HEK293 (cell line): ENCODE results near the gene CHM.

Experiments used
- CTCF ChIA-PET: fragments of 350-600 bp; formaldehyde crosslinking; extraction: SDS; loops from one replicate; lab custom pipeline; 2021; ENCODE audit warnings: antibody characterized with exemption; lab: Yijun Ruan, JAX
- POLR2A ChIA-PET: fragments of 300-600 bp; formaldehyde crosslinking; extraction: SDS; loops from one replicate; lab custom pipeline; 2020; ENCODE audit warnings: antibody characterized with exemption, inconsistent platforms; lab: Yijun Ruan, JAX
- H3K27ac ChIP-seq: fragments of 200-500 bp; sonication (Bioruptor generic); 2 replicates; pipeline ENCODE4 v1.5.1; 2014; ENCODE audit warnings: low read depth, low read length, control low read depth, inconsistent platforms; ENCODE audit errors: extremely low read depth
- H3K36me3 ChIP-seq, 2 experiments: fragments of 200-500 bp in 1 of 2; sonication (Bioruptor generic) in 1 of 2; 1 replicate in 1 of 2; 2 replicates in 1 of 2; pipeline ENCODE4 v1.5.1; 2014 to 2017; ENCODE audit warnings: inconsistent platforms in 2 of 2, low read length in 2 of 2; ENCODE audit not compliant: control insufficient read depth in 2 of 2, insufficient read depth in 1 of 2
- H3K4me1 ChIP-seq: fragments of 200-500 bp; sonication (Bioruptor generic); 2 replicates; pipeline ENCODE4 v1.5.1; 2014; ENCODE audit warnings: mild to moderate bottlenecking, low read length, inconsistent platforms; ENCODE audit not compliant: control insufficient read depth, insufficient read depth
- H3K4me3 ChIP-seq: 2 replicates; pipeline ENCODE4 v1.5.1; 2011; ENCODE audit warnings: low read depth, mild to moderate bottlenecking, control low read depth, low read length, moderate library complexity
- H3K9me3 ChIP-seq: fragments of 200-500 bp; sonication (Bioruptor generic); 2 replicates; pipeline ENCODE4 v1.5.1; 2014; ENCODE audit warnings: low read depth, low read length, inconsistent platforms; ENCODE audit not compliant: control insufficient read depth, insufficient read depth
- HOXD13 ChIP-seq: sonication (generic); formaldehyde crosslinking; IDR thresholded peaks from 2 replicates; pipeline ENCODE4 v1.8.0; 2022; ENCODE audit warnings: missing genetic modification reagents, borderline replicate concordance
- IKZF3 ChIP-seq: fragments of 450-650 bp; IDR thresholded peaks from 2 replicates; pipeline ENCODE4 v1.5.0; 2018; ENCODE audit warnings: missing biosample characterization, mild to moderate bottlenecking, missing genetic modification characterization, moderate library complexity
- INSM2 ChIP-seq: fragments of 450-650 bp; formaldehyde crosslinking; IDR thresholded peaks from 2 replicates; pipeline ENCODE4 v1.5.1; 2016; ENCODE audit warnings: missing biosample characterization, missing genetic modification characterization
- PBX3 ChIP-seq: sonication (generic); formaldehyde crosslinking; IDR thresholded peaks from 2 replicates; pipeline ENCODE4 v1.8.1; 2022; ENCODE audit warnings: mild to moderate bottlenecking, moderate library complexity, missing genetic modification reagents
- SCRT1 ChIP-seq: fragments of 450-650 bp; formaldehyde crosslinking; IDR thresholded peaks from 2 replicates; pipeline ENCODE4 v1.5.1; 2016; ENCODE audit warnings: missing biosample characterization, missing genetic modification characterization, borderline replicate concordance
- SP7 ChIP-seq: fragments of 450-650 bp; formaldehyde crosslinking; IDR thresholded peaks from 2 replicates; pipeline ENCODE4 v1.5.1; 2016; ENCODE audit warnings: missing biosample characterization, missing genetic modification characterization
- TRIM28 ChIP-seq: IDR thresholded peaks from 2 replicates; pipeline ENCODE4 v1.6.1; 2011; ENCODE audit warnings: low read length, control low read depth, borderline replicate concordance
- YY2 ChIP-seq: fragments of 450-650 bp; formaldehyde crosslinking; IDR thresholded peaks from 2 replicates; pipeline ENCODE4 v1.5.1; 2016; ENCODE audit warnings: missing biosample characterization, missing genetic modification characterization
- ZBTB1 ChIP-seq: fragments of 450-650 bp; formaldehyde crosslinking; IDR thresholded peaks from 2 replicates; pipeline ENCODE4 v1.5.1; 2016; ENCODE audit warnings: missing biosample characterization, missing genetic modification characterization
- ZBTB17 ChIP-seq: fragments of 450-650 bp; formaldehyde crosslinking; IDR thresholded peaks from 2 replicates; pipeline ENCODE4 v1.5.1; 2016; ENCODE audit warnings: missing biosample characterization, missing genetic modification characterization
- ZBTB20 ChIP-seq: fragments of 450-650 bp; formaldehyde crosslinking; IDR thresholded peaks from 2 replicates; pipeline ENCODE4 v1.5.1; 2016; ENCODE audit warnings: missing biosample characterization, missing genetic modification characterization
- ZNF133 ChIP-seq: fragments of 450-650 bp; formaldehyde crosslinking; IDR thresholded peaks from 2 replicates; pipeline ENCODE4 v1.5.1; 2016; ENCODE audit warnings: missing biosample characterization, missing genetic modification characterization
- ZNF140 ChIP-seq: fragments of 450-650 bp; formaldehyde crosslinking; IDR thresholded peaks from 2 replicates; pipeline ENCODE4 v1.5.1; 2016; ENCODE audit warnings: missing biosample characterization, missing genetic modification characterization
- ZNF202 ChIP-seq: fragments of 450-650 bp; formaldehyde crosslinking; IDR thresholded peaks from 2 replicates; pipeline ENCODE4 v1.5.1; 2016; ENCODE audit warnings: missing biosample characterization, missing genetic modification characterization, borderline replicate concordance
- ZNF23 ChIP-seq: fragments of 450-650 bp; formaldehyde crosslinking; IDR thresholded peaks from 2 replicates; pipeline ENCODE4 v1.5.1; 2016; ENCODE audit warnings: missing biosample characterization, missing genetic modification characterization, borderline replicate concordance
- ZNF24 ChIP-seq: fragments of 450-650 bp; formaldehyde crosslinking; IDR thresholded peaks from 2 replicates; pipeline ENCODE4 v1.5.1; 2016; ENCODE audit warnings: missing biosample characterization, missing genetic modification characterization
- ZNF302 ChIP-seq: fragments of 450-650 bp; formaldehyde crosslinking; IDR thresholded peaks from 2 replicates; pipeline ENCODE4 v1.5.1; 2016; ENCODE audit warnings: missing biosample characterization, missing genetic modification characterization, low read depth
- ZNF341 ChIP-seq: fragments of 450-650 bp; formaldehyde crosslinking; IDR thresholded peaks from 2 replicates; pipeline ENCODE4; 2016; ENCODE audit warnings: low read depth, missing biosample characterization, missing genetic modification characterization
- ZNF366 ChIP-seq: fragments of 450-650 bp; formaldehyde crosslinking; conservative IDR thresholded peaks from 2 replicates; pipeline ENCODE4 v1.5.1; 2016; ENCODE audit warnings: missing biosample characterization, missing genetic modification characterization
- ZNF544 ChIP-seq: fragments of 450-650 bp; formaldehyde crosslinking; IDR thresholded peaks from 2 replicates; pipeline ENCODE4 v1.5.0; 2017; ENCODE audit warnings: missing biosample characterization, missing genetic modification characterization
- ZNF558 ChIP-seq: fragments of 450-650 bp; formaldehyde crosslinking; IDR thresholded peaks from 2 replicates; pipeline ENCODE4 v1.5.1; 2016; ENCODE audit warnings: missing biosample characterization, missing genetic modification characterization
- ZNF571 ChIP-seq: fragments of 450-650 bp; formaldehyde crosslinking; IDR thresholded peaks from 2 replicates; pipeline ENCODE4 v1.5.0; 2017; ENCODE audit warnings: missing biosample characterization, missing genetic modification characterization
- ZNF600 ChIP-seq: fragments of 450-650 bp; formaldehyde crosslinking; IDR thresholded peaks from 2 replicates; pipeline ENCODE4 v1.5.1; 2016; ENCODE audit warnings: missing biosample characterization, missing genetic modification characterization
- ZNF624 ChIP-seq: fragments of 450-650 bp; formaldehyde crosslinking; IDR thresholded peaks from 2 replicates; pipeline ENCODE4 v1.5.1; 2017; ENCODE audit warnings: missing biosample characterization, missing genetic modification characterization
- ZNF629 ChIP-seq: fragments of 450-650 bp; formaldehyde crosslinking; IDR thresholded peaks from 2 replicates; pipeline ENCODE4 v1.5.1; 2017; ENCODE audit warnings: missing biosample characterization, missing genetic modification characterization
- ZNF76 ChIP-seq: fragments of 450-650 bp; formaldehyde crosslinking; IDR thresholded peaks from 2 replicates; pipeline ENCODE4; 2016; ENCODE audit warnings: low read depth, missing biosample characterization, missing genetic modification characterization, borderline replicate concordance
- ZNF777 ChIP-seq: fragments of 450-650 bp; formaldehyde crosslinking; IDR thresholded peaks from 2 replicates; pipeline ENCODE4 v1.5.1; 2017; ENCODE audit warnings: missing biosample characterization, missing genetic modification characterization, borderline replicate concordance
- ZNF830 ChIP-seq: fragments of 450-650 bp; IDR thresholded peaks from 2 replicates; pipeline ENCODE4 v1.5.0; 2018; ENCODE audit warnings: missing biosample characterization, missing genetic modification characterization, low read depth, mild to moderate bottlenecking, moderate library complexity
- ZXDB ChIP-seq: fragments of 450-650 bp; formaldehyde crosslinking; IDR thresholded peaks from 2 replicates; pipeline ENCODE4 v1.5.1; 2016; ENCODE audit warnings: missing biosample characterization, missing genetic modification characterization
- TF ChIP-seq, protein P1 (sequence below): fragments of 450-650 bp; formaldehyde crosslinking; IDR thresholded peaks from 2 replicates; pipeline ENCODE4 v1.5.1; 2017; ENCODE audit warnings: missing biosample characterization, missing genetic modification characterization
- TF ChIP-seq, protein P2 (sequence below): fragments of 450-650 bp; formaldehyde crosslinking; IDR thresholded peaks from 2 replicates; pipeline ENCODE4 v1.5.1; 2016; ENCODE audit warnings: missing biosample characterization, missing genetic modification characterization

The CHM gene, protein sequence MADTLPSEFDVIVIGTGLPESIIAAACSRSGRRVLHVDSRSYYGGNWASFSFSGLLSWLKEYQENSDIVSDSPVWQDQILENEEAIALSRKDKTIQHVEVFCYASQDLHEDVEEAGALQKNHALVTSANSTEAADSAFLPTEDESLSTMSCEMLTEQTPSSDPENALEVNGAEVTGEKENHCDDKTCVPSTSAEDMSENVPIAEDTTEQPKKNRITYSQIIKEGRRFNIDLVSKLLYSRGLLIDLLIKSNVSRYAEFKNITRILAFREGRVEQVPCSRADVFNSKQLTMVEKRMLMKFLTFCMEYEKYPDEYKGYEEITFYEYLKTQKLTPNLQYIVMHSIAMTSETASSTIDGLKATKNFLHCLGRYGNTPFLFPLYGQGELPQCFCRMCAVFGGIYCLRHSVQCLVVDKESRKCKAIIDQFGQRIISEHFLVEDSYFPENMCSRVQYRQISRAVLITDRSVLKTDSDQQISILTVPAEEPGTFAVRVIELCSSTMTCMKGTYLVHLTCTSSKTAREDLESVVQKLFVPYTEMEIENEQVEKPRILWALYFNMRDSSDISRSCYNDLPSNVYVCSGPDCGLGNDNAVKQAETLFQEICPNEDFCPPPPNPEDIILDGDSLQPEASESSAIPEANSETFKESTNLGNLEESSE

GRCh38 chrX:86047174-86047935, at the start of gene CHM:
Gene CHM (minus strand): TSS chrX:86047558. CDS start chrX:86047532, 26 bp downstream.
- ChIA-PET CTCF (interaction anchor here (1.2 kb wide), 1 partner anchor 11 kb away, joined by 3 read pairs; no protein-coding TSS in a partner anchor), POLR2A (no interaction called here)
- no peaks in the 10 kb centered on the region; a peak in 1 of 3 replicates for H3K36me3 ChIP-seq
- H3K4me1 ChIP-seq: no peaks in the 10 kb centered on the region
- no peaks in the 10 kb centered on the region for H3K9me3 ChIP-seq
- H3K4me3 ChIP-seq: peak within 1 kb of the TSS; percentile 52
- peak within 1 kb of the TSS; percentile 47 for H3K27ac ChIP-seq
- TF ChIP-seq ZNF23 (tag by site-specific recombination): no peak
- TF ChIP-seq ZNF341 (tag by site-specific recombination): peak; percentile 74
- TF ChIP-seq, protein P1, sequence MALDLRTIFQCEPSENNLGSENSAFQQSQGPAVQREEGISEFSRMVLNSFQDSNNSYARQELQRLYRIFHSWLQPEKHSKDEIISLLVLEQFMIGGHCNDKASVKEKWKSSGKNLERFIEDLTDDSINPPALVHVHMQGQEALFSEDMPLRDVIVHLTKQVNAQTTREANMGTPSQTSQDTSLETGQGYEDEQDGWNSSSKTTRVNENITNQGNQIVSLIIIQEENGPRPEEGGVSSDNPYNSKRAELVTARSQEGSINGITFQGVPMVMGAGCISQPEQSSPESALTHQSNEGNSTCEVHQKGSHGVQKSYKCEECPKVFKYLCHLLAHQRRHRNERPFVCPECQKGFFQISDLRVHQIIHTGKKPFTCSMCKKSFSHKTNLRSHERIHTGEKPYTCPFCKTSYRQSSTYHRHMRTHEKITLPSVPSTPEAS (tag by site-specific recombination): no peak
- no peak for TF ChIP-seq TRIM28
- TF ChIP-seq ZNF777 (tag by site-specific recombination): no peak
- no peak for TF ChIP-seq ZNF302
- TF ChIP-seq ZBTB17 (tag by site-specific recombination): peak; percentile 97
- no peak for TF ChIP-seq HOXD13 (CRISPR knock-in tag)
- peak; percentile 76 for TF ChIP-seq ZXDB
- no peak for TF ChIP-seq ZNF830
- TF ChIP-seq, protein P2, sequence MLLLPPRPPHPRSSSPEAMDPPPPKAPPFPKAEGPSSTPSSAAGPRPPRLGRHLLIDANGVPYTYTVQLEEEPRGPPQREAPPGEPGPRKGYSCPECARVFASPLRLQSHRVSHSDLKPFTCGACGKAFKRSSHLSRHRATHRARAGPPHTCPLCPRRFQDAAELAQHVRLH (tag by site-specific recombination): peak; percentile 11; the same call in 1 of the 2 replicates
- TF ChIP-seq ZNF544 (tag by site-specific recombination): no peak
- TF ChIP-seq YY2 (tag by site-specific recombination): peak; percentile 81
- no peak for TF ChIP-seq ZNF133 (tag by site-specific recombination)
- no peak for TF ChIP-seq ZNF558
- TF ChIP-seq ZBTB20 (tag by site-specific recombination): peak; percentile 44; the same call in 1 of the 2 replicates
- TF ChIP-seq ZNF629 (tag by site-specific recombination): peak; percentile 71
- no peak for TF ChIP-seq ZBTB1
- TF ChIP-seq INSM2 (tag by site-specific recombination): no peak
- no peak for TF ChIP-seq PBX3
- no peak for TF ChIP-seq ZNF366 (tag by site-specific recombination)
- TF ChIP-seq ZNF624: no peak
- TF ChIP-seq ZNF600 (tag by site-specific recombination): peak; percentile 81
- peak; percentile 73 for TF ChIP-seq ZNF24 (tag by site-specific recombination)
- TF ChIP-seq ZNF571: no peak
- 0 out of 2 replicates have a peak, but pooled peaks have one; percentile 58 for TF ChIP-seq SP7 (tag by site-specific recombination)
- peak; percentile 71; the same call in 1 of the 2 replicates for TF ChIP-seq SCRT1 (tag by site-specific recombination)
- no peak for TF ChIP-seq ZNF140 (tag by site-specific recombination)
- TF ChIP-seq ZNF76 (tag by site-specific recombination): peak; percentile 85
- no peak for TF ChIP-seq ZNF202
- peak; percentile 85 for TF ChIP-seq IKZF3
